A549 (cell line): ENCODE results near the gene HINFP. TPM values are rescaled to one million over a fixed set of nuclear protein-coding genes. Genes with fewer than 3 reads are reported as not detected.
"Not testable (repeated sequence)": the region's sequence is repeated elsewhere in the genome, so short reads cannot be mapped to it uniquely, and the experiment has no call there.

Experiments
- ATAC-seq, 2 experiments: fragments of 200-7000 bp in 1 of 2; fragments of >200 bp in 1 of 2; cut with Nextera tagmentation in 1 of 2; cut with Tn5 transposase in 1 of 2; 3 replicates each; pipeline versions ENCODE4 v1.8.0 to v1.9.1; 2018 to 2020; ENCODE audit warnings: mild to moderate bottlenecking in 1 of 2, moderate library complexity in 1 of 2
- CTCF ChIA-PET: fragments of 300-600 bp; sonication (Branson Sonifier 250); formaldehyde crosslinking; extraction: SDS; loops from one replicate; lab custom pipeline; 2021; ENCODE audit warnings: antibody characterized with exemption, inconsistent platforms; lab: Yijun Ruan, JAX
- POLR2A ChIA-PET: fragments of 350-600 bp; formaldehyde crosslinking; extraction: SDS; loops from one replicate; lab custom pipeline; 2021; ENCODE audit warnings: antibody characterized with exemption, inconsistent platforms; lab: Yijun Ruan, JAX
- DNase-seq, 2 experiments: peaks; one replicate each; pipeline versions ENCODE4 v3.0.0 to v3.0.0-alpha.2; 2011 to 2016; ENCODE audit warnings: low read depth in 1 of 2, low spot score in 1 of 2
- FAIRE-seq: peaks from 2 replicates; lab custom pipeline; 2011; peaks lifted over from hg19 to GRCh38; lab: Jason Lieb, UNC
- H3K27ac ChIP-seq, 2 experiments: fragments of >200 bp; sonication (Bioruptor Twin); formaldehyde crosslinking; 3 replicates each; pipeline ENCODE4 v1.5.1; 2016 to 2017
- H3K4me1 ChIP-seq: fragments of >200 bp; sonication (Bioruptor Twin); formaldehyde crosslinking; 3 replicates; pipeline ENCODE4 v1.6.1; 2016
- H3K4me2 ChIP-seq: fragments of >200 bp; sonication (Bioruptor Twin); formaldehyde crosslinking; 3 replicates; pipeline ENCODE4 v1.6.1; 2016
- H3K4me3 ChIP-seq: fragments of >200 bp; sonication (Bioruptor Twin); formaldehyde crosslinking; 3 replicates; pipeline ENCODE4 v1.5.1; 2016
- H3K9me3 ChIP-seq: fragments of >200 bp; sonication (Bioruptor Twin); formaldehyde crosslinking; 3 replicates; pipeline ENCODE4 v1.6.1; 2016
- BCL3 ChIP-seq: fragments of >200 bp; sonication (Bioruptor Twin); formaldehyde crosslinking; IDR thresholded peaks from 3 replicates; pipeline ENCODE4 v1.6.1; 2016
- CBX8 ChIP-seq: fragments of 200-600 bp; sonication (generic); IDR thresholded peaks from 2 replicates; pipeline ENCODE4 v1.6.1; 2016
- E2F6 ChIP-seq: IDR thresholded peaks from 2 replicates; pipeline ENCODE4 v1.6.1; 2012; ENCODE audit warnings: low read depth, borderline replicate concordance
- EP300 ChIP-seq, 2 experiments: fragments of >200 bp; sonication (Bioruptor Twin); formaldehyde crosslinking; IDR thresholded peaks; 2 replicates in 1 of 2; 3 replicates in 1 of 2; pipeline ENCODE4 v1.6.1; 2016 to 2017
- HDAC2 ChIP-seq: fragments of 200-600 bp; sonication (generic); IDR thresholded peaks from 2 replicates; pipeline ENCODE4 v1.6.1; 2016
- HOXB13 ChIP-seq: fragments of 250-450 bp; sonication (Bioruptor Pico); IDR thresholded peaks from 2 replicates; pipeline ENCODE4 v1.5.0; 2020; ENCODE audit warnings: low read depth, mild to moderate bottlenecking, moderate library complexity
- MAX ChIP-seq: IDR thresholded peaks from 2 replicates; pipeline ENCODE4 v1.6.1; 2012
- MYC ChIP-seq: IDR thresholded peaks from 2 replicates; pipeline ENCODE4 v1.6.1; 2012; ENCODE audit warnings: mild to moderate bottlenecking, inconsistent platforms, low read length, improper control_type of control experiment, borderline replicate concordance
- NR3C1 ChIP-seq: fragments of >200 bp; sonication (Bioruptor Twin); formaldehyde crosslinking; IDR thresholded peaks from 3 replicates; pipeline ENCODE4 v1.6.1; 2017
- RARB ChIP-seq: fragments of 250-450 bp; sonication (Bioruptor Pico); IDR thresholded peaks from 2 replicates; pipeline ENCODE4 v1.8.0; 2021; ENCODE audit warnings: mild to moderate bottlenecking, moderate library complexity
- USF2 ChIP-seq: fragments of 450-650 bp; IDR thresholded peaks from 2 replicates; pipeline ENCODE4 v1.6.1; 2014; ENCODE audit warnings: antibody characterized with exemption
- ZFP36 ChIP-seq: fragments of 450-650 bp; IDR thresholded peaks from 2 replicates; pipeline ENCODE4 v1.6.1; 2014; ENCODE audit warnings: borderline replicate concordance; ENCODE audit not compliant: partially characterized antibody
- ZNF302 ChIP-seq: fragments of 250-450 bp; sonication (Bioruptor Pico); IDR thresholded peaks from 2 replicates; pipeline ENCODE4 v1.9.0; 2021; ENCODE audit warnings: inconsistent platforms, mild to moderate bottlenecking, moderate library complexity
- WGBS: methylation state at CpG from one replicate; pipeline ENCODE4 v1.1.6; 2017; ENCODE audit errors: missing lambda C conversion rate; 5-methylcytosine and 5-hydroxymethylcytosine counted together
- polyA plus RNA-seq, 4 experiments: library from polyadenylated mRNA; depleted of rRNA in 3 of 4; stranded (reverse); fragments of >200 nt; fragmentation: RNase III in 1 of 4; extraction: RNeasy Plus Mini Kit Qiagen cat#74134 plus additional on column Dnase treatment in 1 of 4; gene quantifications; 2 replicates in 3 of 4; 3 replicates in 1 of 4; pipeline ENCODE4 v1.2.3, GENCODE V29; 2011 to 2017

Gene HINFP
- polyA plus RNA-seq, 2 of the 4 experiments (the other 2 are of a cell fraction) = 10.0 to 13.0 TPM

GRCh38 chr11:119181677-119182412, 60.5 kb downstream of the HINFP start:
- ATAC-seq (0 out of 6 replicates have a peak, but pooled peaks of 1 of the 2 experiments have one; percentile 19), FAIRE-seq (no peak), DNase-seq (no peak)
- Histone ChIP-seq H3K4me2 (no peak overlapping the region), H3K4me3 (no peak overlapping the region), H3K27ac (no peak overlapping the region), H3K4me1 (peaks cover 13% of the 10 kb centered on the region), H3K9me3 (no peaks in the 10 kb centered on the region)
- WGBS = 88% methylated on average over 7 of the region's 17 CpGs
- CTCF ChIA-PET = interaction anchor here (0.7 to 1.5 kb wide), 3 partner anchors 11 to 190 kb away, joined by 3 to 6 read pairs (median 4); no protein-coding TSS in a partner anchor
- POLR2A ChIA-PET = no interaction called here
- TF ChIP-seq HOXB13 (CRISPR knock-in tag) (no peak), RARB (no peak), BCL3 (no peak), MAX (no peak), MYC (no peak), NR3C1 (no peak), CBX8 (no peak), ZNF302 (CRISPR knock-in tag) (no peak), EP300 (IDR thresholded peaks at IDR 0.05) (no peak), E2F6 (no peak), ZFP36 (no peak), HDAC2 (no peak), USF2 (no peak)
- TF ChIP-seq, all 56 proteins: peak for 0

- peaks cover 13% of the 10 kb centered on the region for H3K4me1 ChIP-seq
- not testable (repeated sequence) for H3K9me3 ChIP-seq, ATAC-seq, H3K27ac ChIP-seq, FAIRE-seq, DNase-seq, H3K4me3 ChIP-seq, H3K4me2 ChIP-seq
- POLR2A ChIA-PET = interaction anchor here (0.6 kb wide), 1 partner anchor 9 kb away, joined by 3 read pairs; no protein-coding TSS in a partner anchor
- CTCF ChIA-PET = interaction anchor here (1.0 to 3.3 kb wide), 4 partner anchors 12 to 100 kb away, joined by 4 to 21 read pairs (median 5); partner anchors contain the start of gene NLRX1
- 77% methylated on average over 9 of the region's 9 CpGs for WGBS
Observed at GRCh38 chr11:119184399-119184798, 63.0 kb downstream of the HINFP start.

Other genes starting within 250 kb of the HINFP start
- not detected in 2 replicates for gene CXCR5, start 237.7 kb upstream of the HINFP start, polyA plus RNA-seq (2011; rRNA removed)
- gene CXCR5, start 237.7 kb upstream of the HINFP start, polyA plus RNA-seq (2017; fragmentation: RNase III; extraction: RNeasy Plus Mini Kit Qiagen cat#74134 plus additional on column Dnase treatment) = 0.04 to 0.05 TPM (median 0.04 TPM) in 3 replicates
- 7.0 and 8.8 TPM in 2 replicates for gene BCL9L, start 195.7 kb upstream of the HINFP start, polyA plus RNA-seq (2011; rRNA removed)
- gene BCL9L, start 195.7 kb upstream of the HINFP start, polyA plus RNA-seq (2017; fragmentation: RNase III; extraction: RNeasy Plus Mini Kit Qiagen cat#74134 plus additional on column Dnase treatment) = 51.8 to 53.2 TPM (median 52.0 TPM) in 3 replicates
- gene UPK2, start 165.3 kb upstream of the HINFP start, polyA plus RNA-seq (2011; rRNA removed) = 0.20 and 0.37 TPM in 2 replicates
- 0.41 to 0.92 TPM (median 0.50 TPM) in 3 replicates for gene UPK2, start 165.3 kb upstream of the HINFP start, polyA plus RNA-seq (2017; fragmentation: RNase III; extraction: RNeasy Plus Mini Kit Qiagen cat#74134 plus additional on column Dnase treatment)
- not detected in 2 replicates for gene FOXR1, start 149.8 kb upstream of the HINFP start, polyA plus RNA-seq (2011; rRNA removed)
- gene FOXR1, start 149.8 kb upstream of the HINFP start, polyA plus RNA-seq (2017; fragmentation: RNase III; extraction: RNeasy Plus Mini Kit Qiagen cat#74134 plus additional on column Dnase treatment) = not detected in 3 replicates
- gene CENATAC, start 123.4 kb upstream of the HINFP start, polyA plus RNA-seq (2011; rRNA removed) = 14.8 and 20.2 TPM in 2 replicates
- gene CENATAC, start 123.4 kb upstream of the HINFP start, polyA plus RNA-seq (2017; fragmentation: RNase III; extraction: RNeasy Plus Mini Kit Qiagen cat#74134 plus additional on column Dnase treatment) = 11.1 to 14.8 TPM (median 12.4 TPM) in 3 replicates
- 644 and 844 TPM in 2 replicates for gene RPS25, start 103.2 kb upstream of the HINFP start, polyA plus RNA-seq (2011; rRNA removed)
- gene RPS25, start 103.2 kb upstream of the HINFP start, polyA plus RNA-seq (2017; fragmentation: RNase III; extraction: RNeasy Plus Mini Kit Qiagen cat#74134 plus additional on column Dnase treatment) = 1,476 to 1,567 TPM (median 1,517 TPM) in 3 replicates
- gene TRAPPC4, start 102.8 kb upstream of the HINFP start, polyA plus RNA-seq (2011; rRNA removed) = 77.7 and 90.0 TPM in 2 replicates
- gene TRAPPC4, start 102.8 kb upstream of the HINFP start, polyA plus RNA-seq (2017; fragmentation: RNase III; extraction: RNeasy Plus Mini Kit Qiagen cat#74134 plus additional on column Dnase treatment) = 61.7 to 72.8 TPM (median 71.6 TPM) in 3 replicates
- gene SLC37A4, start 90.7 kb upstream of the HINFP start, polyA plus RNA-seq (2011; rRNA removed) = 21.2 and 22.8 TPM in 2 replicates
- 12.7 to 15.5 TPM (median 14.0 TPM) in 3 replicates for gene SLC37A4, start 90.7 kb upstream of the HINFP start, polyA plus RNA-seq (2017; fragmentation: RNase III; extraction: RNeasy Plus Mini Kit Qiagen cat#74134 plus additional on column Dnase treatment)
- 83.1 and 116 TPM in 2 replicates for gene HYOU1, start 64.4 kb upstream of the HINFP start, polyA plus RNA-seq (2011; rRNA removed)
- 38.0 to 44.8 TPM (median 42.1 TPM) in 3 replicates for gene HYOU1, start 64.4 kb upstream of the HINFP start, polyA plus RNA-seq (2017; fragmentation: RNase III; extraction: RNeasy Plus Mini Kit Qiagen cat#74134 plus additional on column Dnase treatment)
- gene VPS11, start 53.8 kb upstream of the HINFP start, polyA plus RNA-seq (2011; rRNA removed) = 4.6 and 11.3 TPM in 2 replicates
- gene VPS11, start 53.8 kb upstream of the HINFP start, polyA plus RNA-seq (2017; fragmentation: RNase III; extraction: RNeasy Plus Mini Kit Qiagen cat#74134 plus additional on column Dnase treatment) = 10.8 to 12.1 TPM (median 12.0 TPM) in 3 replicates
- 62.2 and 77.6 TPM in 2 replicates for gene HMBS, start 36.7 kb upstream of the HINFP start, polyA plus RNA-seq (2011; rRNA removed)
- gene HMBS, start 36.7 kb upstream of the HINFP start, polyA plus RNA-seq (2017; fragmentation: RNase III; extraction: RNeasy Plus Mini Kit Qiagen cat#74134 plus additional on column Dnase treatment) = 48.8 to 51.7 TPM (median 49.1 TPM) in 3 replicates
- gene DPAGT1, start 19.7 kb upstream of the HINFP start, polyA plus RNA-seq (2011; rRNA removed) = 81.4 and 86.9 TPM in 2 replicates
- gene DPAGT1, start 19.7 kb upstream of the HINFP start, polyA plus RNA-seq (2017; fragmentation: RNase III; extraction: RNeasy Plus Mini Kit Qiagen cat#74134 plus additional on column Dnase treatment) = 42.1 to 47.6 TPM (median 43.7 TPM) in 3 replicates
- gene C2CD2L, start 14.2 kb upstream of the HINFP start, polyA plus RNA-seq (2011; rRNA removed) = 2.4 and 3.5 TPM in 2 replicates
- 4.1 to 4.8 TPM (median 4.2 TPM) in 3 replicates for gene C2CD2L, start 14.2 kb upstream of the HINFP start, polyA plus RNA-seq (2017; fragmentation: RNase III; extraction: RNeasy Plus Mini Kit Qiagen cat#74134 plus additional on column Dnase treatment)
- gene ABCG4, start 27.5 kb downstream of the HINFP start, polyA plus RNA-seq (2011; rRNA removed) = 0.10 and 0.25 TPM in 2 replicates
- 0.33 to 0.44 TPM (median 0.35 TPM) in 3 replicates for gene ABCG4, start 27.5 kb downstream of the HINFP start, polyA plus RNA-seq (2017; fragmentation: RNase III; extraction: RNeasy Plus Mini Kit Qiagen cat#74134 plus additional on column Dnase treatment)
- gene NLRX1, start 47.1 kb downstream of the HINFP start, polyA plus RNA-seq (2011; rRNA removed) = 8.4 and 10.4 TPM in 2 replicates
- 7.4 to 9.2 TPM (median 8.5 TPM) in 3 replicates for gene NLRX1, start 47.1 kb downstream of the HINFP start, polyA plus RNA-seq (2017; fragmentation: RNase III; extraction: RNeasy Plus Mini Kit Qiagen cat#74134 plus additional on column Dnase treatment)
- gene NHERF4, start 63.9 kb downstream of the HINFP start, polyA plus RNA-seq (2011; rRNA removed) = 0.80 and 1.5 TPM in 2 replicates
- 0.42 to 0.78 TPM (median 0.62 TPM) in 3 replicates for gene NHERF4, start 63.9 kb downstream of the HINFP start, polyA plus RNA-seq (2017; fragmentation: RNase III; extraction: RNeasy Plus Mini Kit Qiagen cat#74134 plus additional on column Dnase treatment)
- 14.1 and 14.9 TPM in 2 replicates for gene CBL, start 84.8 kb downstream of the HINFP start, polyA plus RNA-seq (2011; rRNA removed)
- 5.9 to 6.3 TPM (median 6.0 TPM) in 3 replicates for gene CBL, start 84.8 kb downstream of the HINFP start, polyA plus RNA-seq (2017; fragmentation: RNase III; extraction: RNeasy Plus Mini Kit Qiagen cat#74134 plus additional on column Dnase treatment)
- 5.4 and 5.5 TPM in 2 replicates for gene MCAM, start 195.6 kb downstream of the HINFP start, polyA plus RNA-seq (2011; rRNA removed)
- gene MCAM, start 195.6 kb downstream of the HINFP start, polyA plus RNA-seq (2017; fragmentation: RNase III; extraction: RNeasy Plus Mini Kit Qiagen cat#74134 plus additional on column Dnase treatment) = 14.9 to 18.1 TPM (median 15.9 TPM) in 3 replicates
- gene RNF26, start 212.9 kb downstream of the HINFP start, polyA plus RNA-seq (2011; rRNA removed) = 23.5 and 28.4 TPM in 2 replicates
- 23.3 to 26.5 TPM (median 25.4 TPM) in 3 replicates for gene RNF26, start 212.9 kb downstream of the HINFP start, polyA plus RNA-seq (2017; fragmentation: RNase III; extraction: RNeasy Plus Mini Kit Qiagen cat#74134 plus additional on column Dnase treatment)
- not detected in 2 replicates for gene C1QTNF5, start 219.3 kb downstream of the HINFP start, polyA plus RNA-seq (2011; rRNA removed)
- gene C1QTNF5, start 219.3 kb downstream of the HINFP start, polyA plus RNA-seq (2017; fragmentation: RNase III; extraction: RNeasy Plus Mini Kit Qiagen cat#74134 plus additional on column Dnase treatment) = not detected in 3 replicates
- not detected in 2 replicates for gene MFRP, start 225.1 kb downstream of the HINFP start, polyA plus RNA-seq (2011; rRNA removed)
- gene MFRP, start 225.1 kb downstream of the HINFP start, polyA plus RNA-seq (2017; fragmentation: RNase III; extraction: RNeasy Plus Mini Kit Qiagen cat#74134 plus additional on column Dnase treatment) = not detected in 3 replicates